GM18951 (cell line): ENCODE results near the gene PRAMEF9.
"Not testable (repeated sequence)": the region's sequence is repeated elsewhere in the genome, so short reads cannot be mapped to it uniquely, and the experiment has no call there.

Experiments used
- POLR2A ChIP-seq: IDR thresholded peaks from 4 replicates; pipeline ENCODE4 v1.6.1; 2011; ENCODE audit warnings: mild to moderate bottlenecking; ENCODE audit not compliant: insufficient read length, insufficient read depth; ENCODE audit errors: extremely low read depth
- in situ Hi-C: fragments of 300-500 bp; cut with MboI; formaldehyde crosslinking; loops from one replicate; pipeline ENCODE4 v1.12.0; 2022; ENCODE audit warnings: low sequenced_read_pairs, mixed read lengths, inconsistent platforms; ENCODE audit not compliant: unreplicated experiment

Gene PRAMEF9

DNA sequence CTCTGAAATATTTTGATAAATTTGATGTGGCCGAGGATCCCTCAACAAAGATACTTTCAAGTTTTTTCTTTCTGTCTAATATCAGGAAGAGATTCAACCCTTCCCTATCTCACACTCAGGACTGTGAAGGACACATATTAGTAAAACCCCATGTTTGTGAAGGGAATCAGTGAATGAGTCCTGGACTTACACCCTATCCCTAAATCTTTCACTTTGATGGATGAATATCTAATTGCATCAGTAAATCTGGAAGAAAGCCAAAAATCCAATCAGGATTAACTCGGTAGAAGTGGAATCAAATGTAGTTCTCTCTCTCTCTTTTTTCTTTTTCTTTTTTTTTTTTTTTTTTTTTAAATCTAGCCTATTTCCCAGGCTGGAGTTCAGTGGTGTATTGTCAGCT is at the start of gene PRAMEF9:
PRAMEF9 (plus strand) TSS at position 301 of the 400 bp plus-strand sequence. CDS start 3,433 bp downstream, outside the sequence.
- in situ Hi-C loops: not testable (repeated sequence)

DNA sequence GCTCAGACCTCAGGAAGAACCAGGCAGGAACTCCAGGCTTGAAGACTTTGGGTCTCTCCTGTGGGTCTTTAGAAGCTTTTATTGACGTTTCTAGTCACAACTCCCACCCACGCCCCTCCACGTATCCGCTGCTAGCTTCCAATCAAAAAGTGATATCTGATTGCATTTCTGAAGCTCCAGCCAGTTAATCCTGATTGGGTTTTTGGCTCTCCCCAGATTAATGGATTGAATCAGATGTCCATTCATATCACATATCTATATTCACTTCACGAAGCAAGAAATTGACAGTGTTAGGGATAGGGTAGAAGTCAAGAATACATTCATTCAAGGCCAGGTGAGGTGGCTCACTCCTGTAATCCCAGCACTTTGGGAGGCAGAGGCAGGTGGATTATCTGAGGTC is 15.7 kb upstream of the PRAMEF9 start, which contains the start of gene PRAMEF26:
PRAMEF26 (minus strand) TSS at position 101 of the 400 bp plus-strand sequence. CDS start 2,914 bp downstream, outside the sequence.
- in situ Hi-C loops: not testable (repeated sequence)

DNA sequence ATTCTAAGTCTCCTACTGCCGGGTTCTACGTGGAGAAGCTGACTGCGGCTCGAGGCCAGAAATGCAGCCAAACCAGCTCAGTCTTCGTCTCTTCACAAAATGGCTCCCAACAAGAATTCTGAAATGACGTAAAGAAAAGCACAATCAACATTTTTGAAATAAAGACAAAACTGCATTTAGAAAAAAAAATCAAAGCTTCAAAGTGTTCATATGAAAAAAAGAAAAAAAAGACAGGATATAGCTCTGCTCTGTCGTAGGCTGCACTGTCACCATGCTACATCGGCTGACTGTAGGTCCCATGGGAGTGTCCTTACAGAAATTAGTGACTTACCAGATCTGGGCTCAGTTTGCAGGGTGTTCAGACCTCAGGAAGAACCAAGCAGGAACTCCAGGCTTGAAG is 6.1 kb upstream of the PRAMEF9 start, which contains the start of gene HNRNPCL4:
HNRNPCL4 (minus strand) TSS at position 101 of the 400 bp plus-strand sequence. CDS start 164 bp downstream, outside the sequence.
- in situ Hi-C loops: not testable (repeated sequence)

DNA sequence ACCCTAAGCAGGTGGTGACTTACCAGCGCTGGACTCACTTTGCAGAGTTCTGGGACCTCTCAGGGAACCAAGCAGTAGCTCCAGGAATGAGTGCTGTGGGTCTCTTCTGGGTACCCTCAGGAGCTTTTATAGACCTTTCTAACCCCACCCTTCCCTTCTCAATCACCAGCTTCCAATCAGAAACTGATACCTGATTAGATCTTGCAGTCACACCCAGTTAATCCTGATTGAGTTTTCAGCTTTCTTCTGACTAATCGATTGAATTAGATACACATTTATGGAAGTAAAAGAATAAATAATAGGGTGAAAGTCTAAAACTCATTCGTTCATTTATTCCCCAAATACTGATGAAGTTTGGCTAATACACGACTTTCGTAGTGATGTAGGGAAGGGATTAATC is 29.7 kb downstream of the PRAMEF9 start, which contains the start of gene PRAMEF13:
PRAMEF13 (minus strand) TSS at position 101 of the 400 bp plus-strand sequence. CDS start 1,820 bp downstream, outside the sequence.
- in situ Hi-C loops: not testable (repeated sequence)

DNA sequence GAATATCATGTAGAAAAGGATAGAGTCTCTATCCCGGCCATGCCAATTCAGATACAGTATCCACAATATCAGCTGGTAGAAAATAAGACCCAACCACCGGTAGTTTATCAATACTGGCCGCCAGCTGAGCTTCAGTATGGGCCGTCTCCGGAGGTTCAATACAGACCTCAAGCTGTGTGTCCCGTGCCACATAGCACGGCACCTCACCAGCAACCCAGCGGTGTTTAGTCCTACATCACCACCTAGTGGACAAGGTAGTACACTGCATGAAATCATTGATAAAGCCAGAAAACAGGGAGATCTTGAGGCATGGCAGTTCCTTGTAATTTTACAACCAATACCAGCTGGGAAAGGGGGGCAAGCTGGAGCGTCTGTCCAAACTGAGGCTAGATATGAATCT is 37.1 kb downstream of the PRAMEF9 start:
- in situ Hi-C loops: not testable (repeated sequence)

DNA sequence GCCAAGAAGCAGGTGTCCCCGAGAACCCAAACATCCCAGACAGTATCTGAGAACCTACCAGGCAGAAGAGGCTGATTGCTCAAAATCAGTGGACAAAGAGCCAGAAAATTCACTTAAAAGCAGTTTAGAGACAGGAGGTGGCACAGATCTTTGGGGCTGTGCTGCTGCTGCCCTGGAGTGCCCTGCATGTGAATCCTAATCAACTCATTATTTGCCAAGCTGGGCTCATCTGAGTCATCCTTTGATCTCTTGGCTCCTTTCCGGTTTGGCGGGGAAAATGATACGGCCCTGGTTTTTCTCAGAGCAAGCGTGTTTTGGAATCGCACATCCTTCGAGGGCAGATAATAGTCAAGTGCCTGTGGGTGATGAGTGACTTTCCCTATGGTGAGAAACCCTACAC is 45.0 kb downstream of the PRAMEF9 start:
- in situ Hi-C loops: not testable (repeated sequence)

DNA sequence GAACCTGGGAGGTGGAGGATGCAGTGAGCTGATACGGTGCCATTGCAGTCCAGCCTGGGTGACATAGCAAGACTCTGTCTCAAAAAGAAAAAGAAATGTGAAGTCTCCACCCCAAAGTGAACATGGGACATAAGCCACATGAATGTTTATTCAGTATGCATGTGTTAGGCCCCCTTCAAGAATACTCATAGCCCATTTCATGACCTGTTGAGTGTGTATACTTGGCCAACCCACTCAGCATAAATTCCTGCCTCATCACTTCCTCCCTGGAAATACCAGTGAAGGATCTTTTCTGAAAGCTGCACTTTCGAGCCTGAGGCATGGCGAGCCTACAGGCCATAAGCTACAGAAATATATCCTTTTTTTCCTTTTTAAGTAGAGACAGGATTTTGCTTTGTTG is 47.6 kb downstream of the PRAMEF9 start:
- in situ Hi-C loops: not testable (repeated sequence)

DNA sequence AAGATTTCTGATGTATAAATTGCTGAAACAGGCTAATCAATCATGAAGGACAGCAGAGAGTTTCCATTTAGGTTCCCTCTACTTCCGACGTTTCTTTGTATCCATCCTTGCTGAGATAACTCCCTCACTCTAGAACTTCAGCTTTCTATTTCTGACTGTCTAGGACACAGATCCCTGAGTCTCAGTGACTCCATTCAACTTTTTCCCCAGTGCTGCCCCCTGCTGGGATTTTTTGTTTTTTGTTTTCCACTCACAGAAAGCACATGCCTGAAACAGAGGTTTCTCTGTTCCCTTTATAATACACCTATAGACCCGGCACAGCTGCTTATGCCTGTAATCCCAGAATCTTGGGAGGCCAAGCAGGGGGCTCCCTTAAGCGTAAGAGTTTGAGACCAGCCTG is 51.1 kb downstream of the PRAMEF9 start:
- in situ Hi-C loops: not testable (repeated sequence)

DNA sequence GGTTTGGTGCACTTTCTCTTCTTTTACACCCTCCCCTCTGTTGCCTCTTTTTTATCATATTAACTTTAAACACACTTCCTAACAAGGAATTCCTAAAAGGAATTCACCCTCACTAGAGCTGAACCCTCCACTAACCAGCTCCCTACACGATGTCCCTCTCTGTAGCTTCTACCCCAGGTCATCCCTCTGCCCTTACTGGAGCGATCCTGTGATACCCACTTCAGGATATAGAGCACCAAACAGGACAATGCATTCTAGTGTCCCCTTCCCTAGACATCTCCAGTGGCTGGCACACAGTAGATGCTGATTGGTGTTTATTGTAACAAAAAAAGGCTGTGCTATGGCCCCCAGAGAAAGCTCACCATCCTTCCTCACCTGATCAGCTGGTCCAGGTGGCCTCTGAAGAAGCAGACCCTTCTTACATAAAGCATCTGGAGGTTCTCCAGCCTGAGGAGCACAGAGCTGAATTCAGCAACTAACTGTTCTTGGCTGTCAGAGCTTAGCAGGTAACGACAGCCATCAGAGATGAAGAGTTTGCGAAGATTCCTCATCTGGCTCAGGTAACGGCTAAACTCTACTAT is 52.9 kb downstream of the PRAMEF9 start:
- in situ Hi-C loops: loop anchor here (25.0 kb wide), 4 partner anchors 112 to 287 kb away; partner anchors contain the start of genes HNRNPCL2, PRAMEF17 and PRAMEF6
- TF ChIP-seq POLR2A: no peak

DNA sequence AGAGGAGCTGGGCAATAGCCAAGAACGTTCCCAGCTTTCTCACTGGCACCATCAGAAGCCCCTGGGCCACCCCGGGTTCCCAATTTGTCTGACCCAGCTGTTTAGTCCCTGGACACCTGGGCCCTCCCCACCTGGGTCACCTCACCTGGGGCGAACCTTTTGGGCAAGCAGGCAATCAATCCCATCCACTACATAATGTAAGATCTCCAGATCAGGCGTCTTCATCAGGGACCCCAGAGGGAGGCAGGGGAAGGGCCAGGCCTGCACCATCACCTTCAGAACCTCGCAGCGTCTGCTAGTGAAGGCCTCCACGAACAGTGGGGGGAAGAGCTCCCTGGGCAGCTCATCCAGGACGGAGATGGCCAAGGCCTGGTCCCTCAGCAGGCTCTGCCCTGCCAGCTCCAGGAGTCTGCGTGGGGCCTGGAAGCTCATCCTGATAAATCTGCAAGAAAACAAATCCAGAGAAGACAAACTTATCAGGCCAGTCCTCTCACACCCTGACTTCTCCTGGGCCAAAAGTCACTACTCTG is 54.1 kb downstream of the PRAMEF9 start, which contains the start of gene PRAMEF18:
PRAMEF18 (minus strand) TSS at position 480 of the 530 bp plus-strand sequence; CDS start at position 432, 48 bp downstream.
- in situ Hi-C loops: loop anchor here (25.0 kb wide), 4 partner anchors 113 to 288 kb away; partner anchors contain the start of genes HNRNPCL2, PRAMEF17 and PRAMEF6

DNA sequence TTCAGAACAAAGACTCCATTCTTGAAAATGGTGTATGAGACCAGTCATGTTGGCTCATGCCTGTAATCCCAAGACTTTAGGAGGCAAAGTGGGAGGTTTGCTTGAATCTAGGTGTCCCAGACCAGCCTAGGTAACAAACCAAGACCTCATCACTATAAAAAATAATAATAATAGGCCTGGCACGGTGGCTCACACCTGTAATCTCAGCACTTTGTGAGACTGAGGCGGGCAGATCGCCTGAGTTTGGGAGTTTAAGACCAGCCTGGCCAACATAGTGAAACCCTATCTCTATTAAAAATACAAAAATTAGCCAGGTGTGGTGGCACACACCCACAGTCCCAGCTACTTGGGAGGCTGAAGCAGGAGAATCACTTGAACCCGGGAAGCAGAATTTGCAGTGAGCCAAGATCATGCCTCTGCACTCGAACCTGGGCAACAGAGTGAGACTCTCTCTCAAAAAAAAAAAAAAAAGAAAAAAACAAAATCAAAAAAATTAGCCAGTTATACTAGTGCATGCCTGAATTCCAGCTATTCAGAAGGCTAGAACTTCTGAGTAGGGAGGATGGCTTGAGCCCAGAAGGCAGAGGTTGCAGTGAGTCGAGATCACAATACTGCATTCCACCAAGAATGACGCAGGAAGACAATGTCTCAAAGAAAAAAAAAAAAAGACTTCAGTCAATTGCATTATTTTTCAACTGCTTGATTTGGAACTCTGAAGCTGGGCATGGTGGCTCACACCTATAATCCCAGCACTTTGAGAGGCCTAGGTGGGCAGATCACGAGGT is 55.8 kb downstream of the PRAMEF9 start:
- in situ Hi-C loops: loop anchor here (25.0 kb wide), 4 partner anchors 115 to 290 kb away; partner anchors contain the start of genes HNRNPCL2, PRAMEF17 and PRAMEF6

DNA sequence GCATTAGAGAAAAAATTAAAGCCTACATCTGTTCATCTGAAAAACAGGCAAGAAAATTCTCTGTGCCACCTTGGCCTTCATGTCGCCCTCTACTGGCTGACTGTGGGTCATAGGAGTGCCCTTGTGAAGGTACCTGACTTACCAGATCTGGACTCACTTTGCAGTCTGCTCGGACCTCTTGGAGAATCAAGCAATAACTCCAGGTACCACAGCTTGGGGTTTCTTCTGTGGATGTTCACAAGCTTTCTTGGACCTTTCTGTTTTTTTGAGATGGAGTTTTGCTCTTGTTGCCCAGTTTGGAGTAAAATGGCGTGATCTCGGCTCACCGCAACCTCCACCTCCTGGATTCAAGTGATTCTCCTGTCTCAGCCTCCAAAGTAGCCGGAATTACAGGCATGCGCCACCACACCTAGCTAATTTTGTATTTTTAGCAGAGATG is 56.7 kb downstream of the PRAMEF9 start:
- TF ChIP-seq POLR2A: no peak
- in situ Hi-C loops: loop anchor here (25.0 kb wide), 4 partner anchors 116 to 291 kb away; partner anchors contain the start of genes HNRNPCL2, PRAMEF17 and PRAMEF6
